Kidney capillary endothelial cell (primary cell): ENCODE results near the gene CAPN2.
"Not testable (repeated sequence)": the region's sequence is repeated elsewhere in the genome, so short reads cannot be mapped to it uniquely, and the experiment has no call there.

ENCODE experiments used
- DNase-seq: peaks from one replicate; pipeline ENCODE4 v3.0.0-alpha.2; 2018; ENCODE audit warnings: low spot score

The CAPN2 gene

DNA sequence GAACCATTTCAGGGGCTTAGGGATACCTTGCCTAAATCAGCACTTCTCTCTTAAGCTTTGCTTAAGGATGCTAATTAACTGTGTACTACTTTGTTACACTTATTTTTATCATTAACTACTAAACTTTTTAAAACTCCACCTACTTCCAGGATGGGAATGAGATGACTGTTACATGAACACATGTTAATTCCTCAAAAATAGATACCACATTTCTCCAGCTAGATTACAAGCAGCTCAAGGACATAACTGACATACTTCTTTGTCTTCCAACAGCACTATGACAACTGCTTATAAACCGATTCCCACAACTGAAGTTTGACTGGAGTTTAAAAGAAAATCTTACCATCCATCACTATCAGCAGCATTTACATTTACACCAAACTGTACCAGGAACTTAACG lies 79.7 kb downstream of the CAPN2 start:
- no peak for DNase-seq

GRCh38 chr1:223793716-223794115 lies 81.4 kb downstream of the CAPN2 start:
- DNase-seq: no peak

DNA sequence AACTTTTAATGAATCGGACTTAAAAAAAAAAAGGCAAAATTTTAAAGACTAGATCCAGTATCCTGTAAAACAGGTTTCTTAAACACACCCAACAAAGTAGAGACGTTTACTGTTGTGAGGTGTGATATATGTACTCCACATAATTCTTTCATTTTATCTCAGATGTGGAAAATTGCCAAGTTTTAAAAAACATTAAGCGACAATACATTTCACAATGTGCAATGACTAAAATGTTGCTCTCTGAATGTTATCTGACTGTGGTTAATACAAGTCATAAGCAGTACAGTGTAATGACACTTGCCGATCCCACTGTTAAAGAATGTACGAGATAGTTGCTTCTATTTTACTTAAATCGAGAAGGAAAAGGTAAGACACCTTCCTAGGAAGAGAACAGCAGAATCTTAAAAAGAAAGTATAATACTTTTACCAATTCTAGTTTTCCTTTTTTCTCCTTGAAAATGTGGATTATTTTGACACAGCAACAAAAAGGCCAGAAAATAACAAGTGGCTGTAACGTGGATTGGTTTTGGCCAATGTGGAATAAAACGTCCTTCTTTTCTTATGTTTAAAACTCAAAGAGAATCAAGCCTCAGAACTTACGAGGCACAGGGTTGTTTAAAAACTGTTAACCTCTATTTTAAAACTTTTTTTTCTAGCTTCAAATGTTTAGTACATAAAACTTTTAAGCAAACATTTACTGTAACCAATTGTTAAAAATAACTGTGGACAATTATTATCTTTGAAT lies 82.0 kb downstream of the CAPN2 start:
- no peak for DNase-seq

DNA sequence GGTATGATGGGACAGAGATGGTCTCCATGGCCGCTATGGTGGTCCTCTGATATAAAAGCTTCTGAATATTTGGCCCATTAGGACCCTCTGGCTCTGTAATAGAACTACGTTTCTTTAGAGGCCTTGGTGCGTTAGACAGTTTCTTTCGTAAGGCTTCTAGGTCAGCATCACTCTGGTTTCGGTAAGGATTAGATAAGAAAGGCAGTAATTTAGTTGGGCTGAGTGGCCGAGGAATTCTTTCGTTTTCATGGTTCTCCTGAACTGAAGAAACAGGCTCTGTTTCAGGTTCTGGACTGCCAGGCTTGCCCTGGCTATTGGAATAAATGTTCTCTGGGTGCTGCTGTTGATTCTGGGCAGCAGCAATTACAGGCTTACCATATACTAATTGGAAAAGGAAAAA lies 83.9 kb downstream of the CAPN2 start:
- no peak for DNase-seq

- DNase-seq: no peak
These were observed 89.7 kb downstream of the CAPN2 start for GRCh38 chr1:223802032-223802431.

DNA sequence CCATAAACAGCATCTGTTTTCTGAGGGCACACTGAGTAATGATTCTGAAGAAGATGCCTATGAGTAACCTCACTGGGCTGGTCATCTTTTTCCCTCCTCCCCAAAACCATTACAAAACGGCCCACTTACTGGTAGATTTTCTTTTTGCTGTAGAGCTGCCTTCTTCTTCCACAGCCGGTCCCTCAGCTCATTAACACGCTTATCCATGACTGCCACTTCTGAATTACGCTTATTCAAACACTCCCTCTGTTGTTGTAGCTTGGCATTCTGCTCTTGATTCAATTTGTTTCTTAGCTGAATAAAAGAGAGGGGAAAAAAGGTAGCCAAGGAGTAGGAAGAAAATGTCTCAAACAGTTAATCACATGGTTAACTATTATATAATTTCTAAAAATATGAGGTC lies 90.3 kb downstream of the CAPN2 start:
- no peak for DNase-seq

DNA sequence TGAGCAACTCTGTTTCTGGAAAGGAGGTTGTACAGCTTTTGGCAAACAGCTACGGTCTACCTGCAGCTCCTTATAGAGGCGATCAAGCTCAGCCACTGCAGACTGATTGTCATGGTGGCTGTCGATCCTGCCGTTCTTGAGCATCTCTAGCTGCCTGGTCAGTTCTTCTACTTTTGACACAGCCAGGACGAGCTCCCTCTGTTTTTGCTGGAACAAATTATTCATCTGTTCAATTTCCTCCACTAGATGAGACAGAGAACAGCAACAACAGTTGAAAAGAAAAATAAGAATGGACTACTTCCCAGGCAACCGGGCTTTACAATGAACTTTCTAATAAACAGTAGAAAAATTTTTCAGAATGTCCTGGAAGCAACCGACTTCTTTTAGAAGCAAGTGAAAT lies 90.9 kb downstream of the CAPN2 start:
- no peak for DNase-seq

GRCh38 chr1:223809905-223810304 lies 97.6 kb downstream of the CAPN2 start:
- not testable (repeated sequence) for DNase-seq

DNA sequence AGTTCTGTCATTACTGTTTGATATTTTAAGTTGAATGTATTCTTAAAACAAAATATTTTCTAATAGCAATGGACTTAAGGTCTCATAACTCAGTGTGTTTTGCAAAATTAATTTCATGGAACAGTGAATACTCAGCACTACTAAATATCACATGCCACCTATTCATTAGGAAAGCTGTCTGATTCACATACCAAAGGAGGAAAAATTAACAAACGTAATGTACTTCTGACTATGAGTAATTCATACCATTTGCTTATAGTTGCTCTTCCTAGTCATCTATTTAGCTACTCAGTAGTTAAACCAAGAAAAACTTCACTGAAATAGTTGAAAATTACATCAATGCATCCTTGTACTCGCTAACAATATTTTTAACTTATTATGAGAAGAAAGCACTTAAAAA lies 98.2 kb downstream of the CAPN2 start:
- DNase-seq: no peak

- peak; percentile 36 for DNase-seq
These were observed 99.3 kb downstream of the CAPN2 start for GRCh38 chr1:223811634-223812101.

DNA sequence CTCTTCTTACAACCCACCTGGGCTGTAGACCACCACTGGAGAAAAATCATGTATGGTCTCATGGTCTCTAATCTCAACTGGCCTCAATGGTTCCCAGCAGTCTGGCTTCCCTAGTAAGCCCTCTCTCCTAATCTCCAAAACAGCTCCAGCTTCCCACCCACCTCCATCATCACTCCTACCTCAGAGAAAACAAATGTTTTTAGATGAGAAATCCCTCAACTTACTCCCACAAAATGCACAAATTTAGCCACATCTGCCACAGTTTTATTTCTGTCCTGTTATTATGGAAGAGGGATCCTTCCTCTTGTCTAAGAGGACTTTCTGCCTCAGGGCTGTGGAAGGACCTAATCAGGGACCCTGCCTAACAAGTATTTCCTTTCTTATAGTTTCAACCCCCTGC lies 101.3 kb downstream of the CAPN2 start:
- DNase-seq: no peak

GRCh38 chr1:223815020-223815853 lies 102.9 kb downstream of the CAPN2 start:
- DNase-seq: no peak

DNA sequence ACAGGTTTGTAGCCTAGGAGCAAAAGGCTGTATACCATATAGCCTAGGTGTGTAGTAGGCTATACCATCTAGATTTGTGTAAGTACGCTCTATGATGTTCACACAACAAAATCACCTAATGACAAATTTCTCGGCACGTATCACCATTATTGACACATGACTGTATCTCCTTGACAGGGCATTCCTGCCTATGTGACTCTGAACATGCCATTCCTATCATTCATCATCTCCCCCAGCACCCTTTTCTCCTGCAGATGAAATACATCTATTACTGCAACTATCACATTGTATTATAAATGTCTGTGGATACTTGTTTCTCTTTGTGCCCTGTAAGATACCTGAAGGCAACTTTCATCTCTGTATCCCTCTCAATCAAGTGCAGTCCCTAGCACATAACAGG lies 103.5 kb downstream of the CAPN2 start:
- DNase-seq: no peak

DNA sequence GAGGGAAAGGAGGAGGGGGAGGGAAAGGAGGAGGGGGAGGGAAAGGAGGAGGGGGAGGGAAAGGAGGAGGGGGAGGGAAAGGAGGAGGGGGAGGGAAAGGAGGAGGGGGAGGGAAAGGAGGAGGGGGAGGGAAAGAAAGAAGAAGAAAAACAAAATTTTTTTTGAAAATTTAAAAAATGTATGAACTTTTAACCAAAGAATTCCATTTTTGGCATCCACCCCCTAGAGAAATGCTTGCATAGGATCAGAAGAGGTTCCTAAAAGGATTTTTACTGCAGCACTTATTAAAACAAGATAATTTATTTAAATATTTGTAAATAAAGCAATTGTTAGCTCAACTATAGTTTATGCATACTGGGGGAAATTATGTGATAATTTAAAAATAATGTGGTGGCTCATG lies 104.9 kb downstream of the CAPN2 start:
- DNase-seq: not testable (repeated sequence)

GRCh38 chr1:223819730-223820514 lies 107.6 kb downstream of the CAPN2 start:
- DNase-seq: no peak

DNA sequence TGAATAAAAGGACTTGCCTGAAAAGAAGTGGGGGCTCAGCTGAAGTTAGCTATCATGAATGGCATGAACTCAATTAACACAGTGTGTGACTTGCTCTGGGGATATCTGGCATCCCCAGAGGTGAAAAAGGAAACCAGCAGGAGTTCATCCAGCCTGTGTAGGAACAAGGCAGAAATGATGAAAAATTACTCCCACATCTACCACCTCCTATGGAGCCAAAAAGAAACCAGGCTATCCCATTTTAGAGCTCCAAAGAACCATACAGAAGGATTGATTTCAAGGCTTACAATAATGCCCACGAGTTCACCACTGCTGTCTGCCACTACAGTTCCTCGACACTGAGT lies 108.1 kb downstream of the CAPN2 start:
- DNase-seq: no peak

DNA sequence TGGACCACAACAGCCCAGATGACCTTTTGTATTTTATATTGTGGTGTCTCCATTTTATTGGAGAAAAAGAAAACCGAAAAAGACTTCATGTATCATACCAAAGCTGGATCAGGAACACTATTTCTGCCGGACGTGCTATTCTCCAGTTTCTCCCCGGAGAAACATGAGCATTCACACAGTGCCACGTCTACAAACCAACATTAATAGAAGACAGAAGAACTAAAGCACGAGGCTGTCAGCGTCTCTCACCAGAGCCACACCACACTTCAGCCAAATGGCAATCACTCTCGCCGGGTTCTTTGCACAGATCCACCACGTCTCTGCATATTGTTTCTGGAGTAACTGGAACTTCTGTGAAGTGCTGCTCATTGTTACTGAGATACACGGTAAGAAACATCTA lies 108.6 kb downstream of the CAPN2 start:
- no peak for DNase-seq

DNA sequence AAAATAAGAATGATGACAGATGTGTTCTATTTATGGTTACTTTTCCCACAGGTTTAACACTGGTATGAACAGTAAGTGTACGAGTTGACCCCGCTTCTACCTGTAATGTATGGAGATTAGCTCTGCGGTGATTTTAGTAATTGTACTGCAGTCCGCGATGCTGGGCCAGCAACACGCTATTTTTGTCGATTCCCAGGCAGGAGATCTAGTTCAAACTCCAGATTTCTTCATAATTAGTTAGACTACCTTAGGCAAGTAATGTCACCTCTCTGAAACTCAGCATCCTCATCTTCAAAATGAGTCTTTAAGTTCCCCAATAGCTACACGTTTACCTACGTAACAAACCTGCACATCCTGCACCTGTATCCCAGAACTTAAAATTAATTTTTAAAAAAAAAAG lies 111.9 kb downstream of the CAPN2 start:
- DNase-seq: no peak

- DNase-seq: no peak
These were observed 112.4 kb downstream of the CAPN2 start for GRCh38 chr1:223824712-223825111.
